ENCODE data around the gene CHST11.

CHST11 gene

DNA sequence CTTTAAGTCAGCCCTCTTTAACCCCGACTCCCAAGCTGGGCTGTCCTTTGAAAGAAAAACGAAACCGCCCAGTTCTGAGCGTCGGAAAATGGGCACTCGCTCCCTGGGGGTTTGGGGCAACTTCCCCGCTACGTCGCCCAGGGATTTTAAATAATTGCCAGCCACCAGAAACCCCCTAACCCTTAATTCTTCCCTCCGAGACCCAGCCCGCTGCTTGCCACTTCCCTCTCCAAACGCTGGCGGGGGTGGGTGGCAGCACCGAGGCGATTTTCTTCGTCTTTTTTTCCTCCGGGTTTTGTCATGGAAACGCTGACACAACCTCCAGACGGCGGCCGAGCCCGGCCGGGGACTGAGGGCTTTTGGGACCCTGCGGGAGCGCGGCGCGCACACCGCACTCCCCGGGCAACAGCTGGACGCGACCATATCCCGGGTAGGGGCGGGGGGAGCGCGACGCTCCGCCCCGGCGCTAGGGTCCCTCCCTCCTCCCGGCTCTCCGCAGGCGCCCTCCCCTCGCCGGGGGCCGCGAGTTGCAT is at the start of gene CHST11:
TSS of gene CHST11 (plus strand) at position 532 of the 533 bp plus-strand sequence.
- peak; percentile 93 for DNase-seq (ENCODE audit: low read depth)
- TF ChIP-seq, protein P1, sequence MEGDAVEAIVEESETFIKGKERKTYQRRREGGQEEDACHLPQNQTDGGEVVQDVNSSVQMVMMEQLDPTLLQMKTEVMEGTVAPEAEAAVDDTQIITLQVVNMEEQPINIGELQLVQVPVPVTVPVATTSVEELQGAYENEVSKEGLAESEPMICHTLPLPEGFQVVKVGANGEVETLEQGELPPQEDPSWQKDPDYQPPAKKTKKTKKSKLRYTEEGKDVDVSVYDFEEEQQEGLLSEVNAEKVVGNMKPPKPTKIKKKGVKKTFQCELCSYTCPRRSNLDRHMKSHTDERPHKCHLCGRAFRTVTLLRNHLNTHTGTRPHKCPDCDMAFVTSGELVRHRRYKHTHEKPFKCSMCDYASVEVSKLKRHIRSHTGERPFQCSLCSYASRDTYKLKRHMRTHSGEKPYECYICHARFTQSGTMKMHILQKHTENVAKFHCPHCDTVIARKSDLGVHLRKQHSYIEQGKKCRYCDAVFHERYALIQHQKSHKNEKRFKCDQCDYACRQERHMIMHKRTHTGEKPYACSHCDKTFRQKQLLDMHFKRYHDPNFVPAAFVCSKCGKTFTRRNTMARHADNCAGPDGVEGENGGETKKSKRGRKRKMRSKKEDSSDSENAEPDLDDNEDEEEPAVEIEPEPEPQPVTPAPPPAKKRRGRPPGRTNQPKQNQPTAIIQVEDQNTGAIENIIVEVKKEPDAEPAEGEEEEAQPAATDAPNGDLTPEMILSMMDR (IDR thresholded peaks at IDR 0.05; ENCODE audit: low read length, missing control alignments) = peak; percentile 39
- H3K4me3 ChIP-seq (replicated peaks; ENCODE audit: low read depth, low read length) = peak within 1 kb of the TSS; percentile 69

DNA sequence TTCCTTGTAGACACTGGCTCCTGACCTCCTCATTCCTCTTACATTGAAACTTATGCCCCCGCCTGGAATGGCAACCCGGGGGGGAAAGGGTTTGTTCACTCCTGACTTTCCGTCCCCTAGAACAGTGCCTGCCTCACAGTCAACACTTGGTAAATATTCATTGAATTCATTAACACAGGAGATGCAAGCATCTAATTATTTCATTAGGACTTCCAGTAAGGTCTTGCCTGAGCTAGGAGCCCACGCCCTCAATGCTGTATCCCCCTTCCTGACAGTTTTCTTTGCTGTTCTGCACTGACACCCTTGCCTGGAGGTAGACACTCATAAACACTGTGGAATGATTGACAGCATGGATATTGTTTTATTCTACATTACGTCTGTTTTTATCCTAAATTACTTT is 49.3 kb upstream of the CHST11 start:
- DNase-seq (ENCODE audit: low read depth) = no peak
- TF ChIP-seq, protein P1 (IDR thresholded peaks at IDR 0.05; ENCODE audit: low read length, missing control alignments) = no peak
- no peak overlapping the region for H3K4me3 ChIP-seq (replicated peaks; ENCODE audit: low read depth, low read length)

DNA sequence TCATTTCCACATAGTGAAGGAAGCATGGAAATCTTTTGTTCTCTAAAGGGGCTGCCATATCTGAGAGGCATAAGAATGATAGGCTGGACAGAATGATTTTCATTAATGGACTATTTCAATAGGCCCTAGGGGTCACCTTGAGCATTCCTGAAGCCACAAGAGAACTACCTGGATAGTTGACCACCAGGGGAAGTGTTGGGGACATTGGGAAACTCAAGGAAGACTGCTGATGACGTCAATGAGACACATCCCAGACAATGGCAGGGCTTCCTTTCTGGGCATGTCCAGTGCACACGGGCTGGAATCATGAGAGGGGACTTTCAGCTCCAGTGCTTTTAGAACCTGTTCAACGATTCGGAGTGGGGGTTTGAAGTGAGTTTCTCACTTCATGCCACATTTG is 48.8 kb upstream of the CHST11 start:
- H3K4me3 ChIP-seq (replicated peaks; ENCODE audit: low read depth, low read length) = no peak overlapping the region
- TF ChIP-seq, protein P1 (IDR thresholded peaks at IDR 0.05; ENCODE audit: low read length, missing control alignments) = no peak
- peak; percentile 33 for DNase-seq (ENCODE audit: low read depth)

DNA sequence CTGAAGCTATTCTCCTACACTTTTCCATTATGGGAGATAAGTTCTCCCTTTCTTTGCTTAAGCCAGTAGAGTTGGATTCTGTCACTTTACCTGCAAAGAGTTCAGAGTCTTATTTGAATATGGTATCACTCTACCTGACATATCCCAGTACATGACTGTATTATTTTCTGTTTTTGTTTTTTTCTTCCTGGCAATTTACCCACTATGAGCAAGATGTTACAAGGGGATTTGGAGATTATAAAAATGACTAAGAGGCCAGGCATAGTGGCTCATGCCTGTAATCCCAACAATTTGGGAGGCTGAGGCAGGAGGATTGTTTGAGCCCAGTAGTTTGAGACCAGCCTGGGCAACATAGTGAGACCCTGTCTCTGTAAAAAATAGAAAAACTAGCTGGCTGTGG is 46.4 kb upstream of the CHST11 start:
- DNase-seq (ENCODE audit: low read depth) = no peak
- TF ChIP-seq, protein P1 (IDR thresholded peaks at IDR 0.05; ENCODE audit: low read length, missing control alignments) = no peak

DNA sequence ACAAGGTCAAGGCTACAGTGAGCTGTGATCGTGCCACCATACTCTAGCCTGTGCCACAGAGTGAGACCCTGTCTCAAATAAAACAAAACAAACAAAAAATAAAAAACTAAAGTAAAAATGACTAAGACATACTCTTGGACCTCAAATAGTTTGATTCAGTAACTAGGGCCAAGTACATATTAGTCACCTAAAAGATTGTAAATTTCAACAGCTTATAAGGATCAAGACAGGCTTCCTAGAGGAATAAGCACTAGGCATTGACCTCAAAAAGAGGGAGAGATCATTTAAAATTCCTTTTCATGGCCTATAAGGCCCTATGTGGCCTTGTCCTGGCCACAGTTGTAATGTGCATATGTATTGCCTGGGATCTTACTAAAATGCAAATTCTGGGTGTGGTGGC is 46.0 kb upstream of the CHST11 start:
- TF ChIP-seq, protein P1 (IDR thresholded peaks at IDR 0.05; ENCODE audit: low read length, missing control alignments) = no peak
- H3K4me3 ChIP-seq (replicated peaks; ENCODE audit: low read depth, low read length) = no peak overlapping the region
- peak; percentile 18 for DNase-seq (ENCODE audit: low read depth)

More for the DNA sequence above, 46.4 kb upstream of the CHST11 start:
- H3K4me3 ChIP-seq (replicated peaks; ENCODE audit: low read depth, low read length) = no peak overlapping the region

DNA sequence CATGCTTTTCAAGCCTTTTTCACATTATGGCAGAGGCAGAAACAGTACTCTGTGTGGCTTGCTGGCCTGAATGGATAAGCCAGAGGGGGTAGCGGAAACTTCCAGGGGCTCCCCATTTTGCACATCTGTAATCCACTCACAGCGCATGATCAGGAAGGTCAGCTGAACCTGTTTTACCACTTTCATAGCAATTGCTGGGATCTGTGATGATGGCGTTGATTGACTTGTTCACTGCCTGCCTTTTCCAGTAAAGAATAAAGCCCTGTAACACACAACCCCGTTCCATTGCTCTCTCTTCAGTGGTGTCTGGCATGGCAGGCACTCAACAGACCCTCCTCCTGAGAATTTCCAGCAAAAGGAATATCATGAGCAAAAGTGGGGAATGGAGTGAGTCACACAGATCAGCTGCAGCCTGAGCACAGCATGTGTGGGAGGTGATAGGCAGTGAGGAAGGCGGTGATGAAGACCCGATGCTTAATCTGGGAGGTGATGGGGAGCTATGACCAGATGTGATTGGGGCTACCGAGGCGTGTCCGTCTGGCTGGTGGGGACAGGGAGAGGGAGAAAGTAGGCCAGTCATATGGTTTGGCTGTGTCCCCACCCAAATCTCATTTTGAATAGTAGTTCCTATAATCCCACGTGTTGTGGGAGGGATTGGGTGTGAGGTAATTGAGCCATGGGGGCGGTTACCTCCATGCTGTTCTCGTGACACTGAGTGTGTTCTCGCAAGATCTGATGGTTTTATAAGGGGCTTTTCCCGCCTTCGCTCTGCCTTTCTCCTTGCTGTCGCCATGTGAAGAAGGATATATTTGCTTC is 44.7 kb upstream of the CHST11 start:
- DNase-seq (ENCODE audit: low read depth) = peak; percentile 39
- TF ChIP-seq, protein P1 (IDR thresholded peaks at IDR 0.05; ENCODE audit: low read length, missing control alignments) = no peak
- no peak overlapping the region for H3K4me3 ChIP-seq (replicated peaks; ENCODE audit: low read depth, low read length)

Data from fibroblast of pulmonary artery (primary cell).